ENCODE measurements around the gene ERCC3. TPM values are rescaled to one million over a fixed set of nuclear protein-coding genes. Genes with fewer than 3 reads are reported as not detected.
A peak's percentile ranks its signal among the peaks of the same experiment; 100 is the strongest.

ERCC3 gene
- total RNA-seq, 1 experiment from 2014 or later, result 42.1 TPM

DNA sequence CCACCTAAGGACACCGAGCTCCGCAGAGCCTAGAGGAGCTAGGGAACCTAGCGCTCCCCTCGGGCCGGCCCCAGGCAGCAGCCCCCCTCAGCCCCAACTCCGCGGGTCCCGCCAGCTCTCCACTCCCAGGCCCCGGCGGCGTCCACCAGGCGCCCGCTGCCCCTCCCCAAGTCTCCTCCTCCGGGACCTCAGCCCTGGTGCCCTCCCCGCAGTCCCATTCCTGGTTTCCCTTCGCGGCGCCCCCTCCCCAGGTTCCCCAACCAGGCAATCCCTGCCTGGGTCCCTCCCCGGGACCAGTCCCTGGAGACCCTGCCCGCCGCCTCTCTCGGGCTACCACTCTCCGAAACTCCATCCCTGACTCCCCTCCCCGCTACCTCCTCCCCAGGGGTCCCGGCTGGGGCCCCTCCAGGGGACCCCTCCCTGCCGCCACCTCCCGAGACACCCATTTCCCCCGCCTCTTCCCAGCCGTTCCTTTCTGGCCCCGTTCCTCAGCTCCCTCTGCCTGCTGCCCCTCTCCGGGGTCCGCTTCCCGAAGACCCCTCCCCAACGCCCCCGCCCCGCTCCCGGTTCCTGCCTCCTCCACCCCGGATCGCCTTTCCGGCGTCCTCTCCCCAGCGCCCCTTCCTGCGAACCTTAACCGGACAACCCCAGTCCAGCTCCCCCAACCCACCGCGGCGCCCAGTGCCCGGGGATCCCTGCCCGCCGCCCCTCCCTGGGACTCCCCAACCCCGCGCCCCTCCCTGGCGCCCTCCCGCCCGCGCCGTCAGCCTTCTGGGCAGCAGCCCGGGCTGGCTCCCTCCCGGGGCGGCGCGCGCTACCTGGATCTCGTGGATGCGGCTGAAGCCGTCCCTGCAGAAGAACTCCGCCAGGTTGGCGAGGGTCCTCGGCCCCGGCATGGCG is 74.5 kb downstream of the ERCC3 start:
- H3K36me3 Mint-ChIP-seq (ENCODE audit: insufficient read depth, unreplicated experiment), result peaks cover 26% of the 10 kb centered on the region
- CTCF ChIA-PET, result no interaction called here
- no peak overlapping the region for H3K27ac Mint-ChIP-seq (ENCODE audit: unreplicated experiment)
- TF ChIP-seq, protein P1, sequence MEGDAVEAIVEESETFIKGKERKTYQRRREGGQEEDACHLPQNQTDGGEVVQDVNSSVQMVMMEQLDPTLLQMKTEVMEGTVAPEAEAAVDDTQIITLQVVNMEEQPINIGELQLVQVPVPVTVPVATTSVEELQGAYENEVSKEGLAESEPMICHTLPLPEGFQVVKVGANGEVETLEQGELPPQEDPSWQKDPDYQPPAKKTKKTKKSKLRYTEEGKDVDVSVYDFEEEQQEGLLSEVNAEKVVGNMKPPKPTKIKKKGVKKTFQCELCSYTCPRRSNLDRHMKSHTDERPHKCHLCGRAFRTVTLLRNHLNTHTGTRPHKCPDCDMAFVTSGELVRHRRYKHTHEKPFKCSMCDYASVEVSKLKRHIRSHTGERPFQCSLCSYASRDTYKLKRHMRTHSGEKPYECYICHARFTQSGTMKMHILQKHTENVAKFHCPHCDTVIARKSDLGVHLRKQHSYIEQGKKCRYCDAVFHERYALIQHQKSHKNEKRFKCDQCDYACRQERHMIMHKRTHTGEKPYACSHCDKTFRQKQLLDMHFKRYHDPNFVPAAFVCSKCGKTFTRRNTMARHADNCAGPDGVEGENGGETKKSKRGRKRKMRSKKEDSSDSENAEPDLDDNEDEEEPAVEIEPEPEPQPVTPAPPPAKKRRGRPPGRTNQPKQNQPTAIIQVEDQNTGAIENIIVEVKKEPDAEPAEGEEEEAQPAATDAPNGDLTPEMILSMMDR (IDR thresholded peaks at IDR 0.05; ENCODE audit: unreplicated experiment), result no peak
- no TSS peak for BruUV-seq (replicated peaks)
- H3K4me3 Mint-ChIP-seq (ENCODE audit: low read depth, unreplicated experiment), result peak overlapping the region; percentile 74
- H3K4me1 Mint-ChIP-seq (ENCODE audit: low read depth, unreplicated experiment), result peaks cover 28% of the 10 kb centered on the region
- intact Hi-C loops (cut with micrococcal nuclease; ENCODE audit: unreplicated experiment), result no loop called here
- peaks cover 52% of the 10 kb centered on the region for H3K27me3 Mint-ChIP-seq (ENCODE audit: unreplicated experiment)
- H3K9me3 Mint-ChIP-seq (ENCODE audit: low read depth, unreplicated experiment), result no peaks in the 10 kb centered on the region
- DNase-seq, result no peak

DNA sequence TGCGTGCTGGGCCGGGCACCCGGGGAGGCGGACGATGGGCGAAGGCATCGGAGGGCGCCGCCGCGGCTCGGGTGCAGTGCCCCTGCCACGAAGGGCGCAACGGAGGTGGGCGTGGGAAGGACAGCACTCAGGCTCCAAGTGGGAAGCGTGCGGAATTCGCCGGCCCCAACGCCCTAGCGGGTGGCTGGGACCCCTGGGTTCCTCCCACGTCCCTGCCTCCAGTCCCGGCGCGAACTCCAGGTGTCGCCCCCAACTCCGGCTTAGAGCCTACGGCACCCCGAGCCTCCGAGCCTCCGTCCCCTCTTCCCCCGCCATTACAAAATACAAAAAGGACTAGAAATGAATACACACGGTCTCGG is 75.2 kb downstream of the ERCC3 start:
- Mint-ChIP-seq H3K9me3 (ENCODE audit: low read depth, unreplicated experiment) (no peaks in the 10 kb centered on the region), H3K27me3 (ENCODE audit: unreplicated experiment) (peaks cover 45% of the 10 kb centered on the region), H3K36me3 (ENCODE audit: insufficient read depth, unreplicated experiment) (peaks cover 26% of the 10 kb centered on the region), H3K27ac (ENCODE audit: unreplicated experiment) (no peak overlapping the region), H3K4me1 (ENCODE audit: low read depth, unreplicated experiment) (peaks cover 22% of the 10 kb centered on the region), H3K4me3 (ENCODE audit: low read depth, unreplicated experiment) (peak overlapping the region; percentile 74)
- no peak for DNase-seq
- CTCF ChIA-PET, result no interaction called here
- TF ChIP-seq, protein P1 (IDR thresholded peaks at IDR 0.05; ENCODE audit: unreplicated experiment), result no peak
- intact Hi-C loops (cut with micrococcal nuclease; ENCODE audit: unreplicated experiment), result no loop called here
- BruUV-seq (replicated peaks), result no TSS peak

DNA sequence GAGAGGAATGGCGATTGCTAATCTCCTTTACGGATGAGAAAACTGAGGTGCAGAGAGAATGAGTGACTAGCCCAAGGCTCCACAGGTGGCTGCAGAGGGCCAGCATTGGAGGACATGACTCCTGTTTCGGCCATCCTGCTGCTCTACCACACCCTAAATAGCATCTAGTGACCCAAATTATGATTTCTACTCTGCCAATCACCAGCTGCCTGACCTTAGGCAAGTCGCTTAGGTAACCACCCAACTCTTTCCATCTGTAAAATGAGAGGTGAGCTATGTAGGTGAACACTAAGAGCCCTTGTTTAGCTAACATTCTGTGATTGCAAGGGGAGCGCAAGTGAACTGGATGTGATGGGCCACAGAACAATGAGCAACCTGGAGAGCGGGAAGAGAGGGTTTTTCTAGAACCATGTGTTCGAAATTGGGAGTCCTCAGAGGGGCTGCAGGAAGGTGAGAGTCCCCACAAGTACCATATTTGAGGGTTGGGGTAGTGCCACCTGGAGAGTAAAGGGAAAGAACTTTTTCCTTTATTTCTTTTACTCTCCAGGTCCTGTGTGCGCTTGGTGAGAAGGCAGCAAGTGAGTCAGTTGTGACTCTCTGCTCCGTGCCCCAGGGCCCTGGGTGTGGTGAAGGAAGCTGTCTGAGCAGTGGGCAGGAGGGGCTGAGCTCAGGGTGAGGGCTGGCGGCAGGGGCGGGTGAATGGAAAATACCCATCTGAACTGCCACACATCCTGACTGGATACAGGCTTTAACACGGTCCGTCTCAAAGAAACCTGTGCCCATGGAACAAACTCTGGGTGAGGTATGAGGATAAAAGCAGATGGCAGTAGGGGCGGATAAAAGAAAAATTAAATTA is 76.2 kb downstream of the ERCC3 start:
- peaks cover 50% of the 10 kb centered on the region for H3K27me3 Mint-ChIP-seq (ENCODE audit: unreplicated experiment)
- no peaks in the 10 kb centered on the region for H3K9me3 Mint-ChIP-seq (ENCODE audit: low read depth, unreplicated experiment)
- peak; percentile 68 for DNase-seq
- BruUV-seq (replicated peaks), result no TSS peak
- H3K4me3 Mint-ChIP-seq (ENCODE audit: low read depth, unreplicated experiment), result peak overlapping the region; percentile 74
- CTCF ChIA-PET, result interaction anchor here (0.6 kb wide), 1 partner anchor 17 kb away, joined by 3 read pairs; no protein-coding TSS in a partner anchor
- H3K36me3 Mint-ChIP-seq (ENCODE audit: insufficient read depth, unreplicated experiment), result peaks cover 26% of the 10 kb centered on the region
- intact Hi-C loops (cut with micrococcal nuclease; ENCODE audit: unreplicated experiment), result no loop called here
- TF ChIP-seq, protein P1 (IDR thresholded peaks at IDR 0.05; ENCODE audit: unreplicated experiment), result no peak
- H3K27ac Mint-ChIP-seq (ENCODE audit: unreplicated experiment), result peak overlapping the region; percentile 74
- peaks cover 12% of the 10 kb centered on the region for H3K4me1 Mint-ChIP-seq (ENCODE audit: low read depth, unreplicated experiment)

DNA sequence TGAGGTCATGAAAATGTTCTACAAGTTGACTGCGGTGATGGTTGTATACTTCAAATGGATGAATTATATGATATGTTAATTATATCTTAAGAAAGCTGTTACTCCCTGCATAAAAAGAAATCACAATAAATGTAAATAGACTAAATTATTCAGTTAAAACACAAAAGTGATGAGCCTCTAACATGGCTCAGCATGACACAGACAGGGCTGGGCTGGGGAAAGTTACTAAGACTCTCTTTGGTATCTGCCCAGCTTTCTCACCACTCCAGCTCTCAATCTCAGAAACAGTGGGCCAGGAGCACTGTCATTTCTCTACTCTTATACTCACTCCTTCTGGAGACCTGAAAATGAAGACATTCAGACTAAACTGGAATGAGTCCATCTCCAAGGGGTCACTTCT is 77.4 kb downstream of the ERCC3 start:
- no TSS peak for BruUV-seq (replicated peaks)
- intact Hi-C loops (cut with micrococcal nuclease; ENCODE audit: unreplicated experiment), result no loop called here
- Mint-ChIP-seq H3K4me1 (ENCODE audit: low read depth, unreplicated experiment) (peaks cover 12% of the 10 kb centered on the region), H3K4me3 (ENCODE audit: low read depth, unreplicated experiment) (no peak overlapping the region), H3K27ac (ENCODE audit: unreplicated experiment) (no peak overlapping the region), H3K9me3 (ENCODE audit: low read depth, unreplicated experiment) (no peaks in the 10 kb centered on the region), H3K27me3 (ENCODE audit: unreplicated experiment) (peaks cover 61% of the 10 kb centered on the region), H3K36me3 (ENCODE audit: insufficient read depth, unreplicated experiment) (peaks cover 26% of the 10 kb centered on the region)
- CTCF ChIA-PET, result no interaction called here
- no peak for DNase-seq
- TF ChIP-seq, protein P1 (IDR thresholded peaks at IDR 0.05; ENCODE audit: unreplicated experiment), result no peak

Measured in Calu3 (cell line).